HG03175 (cell line): ENCODE measurements around the gene SUPT3H.
"Not testable (repeated sequence)": the region's sequence is repeated elsewhere in the genome, so short reads cannot be mapped to it uniquely, and the experiment has no call there.

Experiments used
- ATAC-seq: cut with Tn5 transposase; IDR thresholded peaks from one replicate; pipeline ENCODE4 v1.9.1; 2021; ENCODE audit warnings: mild to moderate bottlenecking, moderate library complexity; ENCODE audit not compliant: unreplicated experiment

The SUPT3H gene

DNA sequence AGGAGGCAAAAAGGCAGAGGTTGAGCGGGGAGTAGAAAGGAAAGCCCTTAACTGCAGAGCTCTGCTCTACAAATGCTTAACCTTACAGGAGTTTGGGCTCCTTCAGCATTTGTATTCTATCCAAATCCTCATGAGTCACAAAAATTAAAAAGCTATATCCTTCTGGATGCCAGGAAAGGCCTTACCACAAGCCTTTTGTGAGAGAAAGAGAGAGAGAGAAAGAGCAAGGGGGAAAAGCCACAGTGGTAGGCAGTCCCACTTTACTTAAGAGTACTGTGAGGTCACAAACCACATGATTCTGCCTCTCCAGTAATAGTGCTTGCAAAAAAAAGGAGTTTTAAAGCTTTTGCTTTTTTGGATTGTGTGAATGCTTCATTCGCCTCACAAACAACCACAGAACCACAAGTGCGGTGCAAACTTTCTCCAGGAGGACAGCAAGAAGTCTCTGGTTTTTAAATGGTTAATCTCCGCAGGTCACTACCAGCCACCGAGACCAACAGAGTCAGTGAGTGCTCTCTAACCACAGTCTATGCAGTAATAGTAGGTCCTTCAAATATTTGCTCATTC lies 49.7 kb downstream of the SUPT3H start, which contains the start of gene RUNX2:
Gene RUNX2 (plus strand): TSS at position 375 of the 567 bp plus-strand sequence. CDS start 397 bp downstream, outside the sequence.
- no peak for ATAC-seq

DNA sequence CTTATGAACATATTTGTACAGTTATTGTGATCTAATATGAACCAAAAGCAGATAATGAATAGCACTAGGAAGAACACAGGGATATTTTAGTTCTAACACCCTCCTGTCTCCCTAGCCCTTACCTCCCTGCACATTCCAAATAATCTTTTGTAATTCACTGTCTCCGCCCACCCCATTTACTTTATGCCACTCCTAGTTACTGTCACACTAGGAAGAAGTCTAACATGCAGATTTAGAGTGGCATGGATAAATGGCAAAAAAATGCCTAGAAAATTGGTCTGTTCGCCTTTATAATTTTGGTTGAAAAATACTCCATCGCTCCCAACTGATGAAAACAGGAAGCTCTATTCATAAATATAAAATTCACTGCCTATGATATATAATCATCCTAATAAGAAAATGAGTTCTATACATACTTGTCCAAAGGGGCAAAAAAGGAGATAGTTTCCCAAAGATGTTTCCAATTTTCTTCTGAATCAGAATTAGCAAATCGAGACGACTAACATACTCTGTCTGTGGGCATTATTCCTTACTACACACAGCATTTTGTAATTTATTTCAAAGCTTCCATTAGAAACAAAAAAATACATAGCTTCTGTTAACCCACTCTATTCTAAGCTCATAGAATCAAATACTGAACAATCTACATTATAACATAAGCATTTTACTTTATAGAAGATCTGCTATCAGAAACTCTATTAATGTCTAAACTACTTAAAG lies 50.9 kb downstream of the SUPT3H start:
- ATAC-seq, result no peak

DNA sequence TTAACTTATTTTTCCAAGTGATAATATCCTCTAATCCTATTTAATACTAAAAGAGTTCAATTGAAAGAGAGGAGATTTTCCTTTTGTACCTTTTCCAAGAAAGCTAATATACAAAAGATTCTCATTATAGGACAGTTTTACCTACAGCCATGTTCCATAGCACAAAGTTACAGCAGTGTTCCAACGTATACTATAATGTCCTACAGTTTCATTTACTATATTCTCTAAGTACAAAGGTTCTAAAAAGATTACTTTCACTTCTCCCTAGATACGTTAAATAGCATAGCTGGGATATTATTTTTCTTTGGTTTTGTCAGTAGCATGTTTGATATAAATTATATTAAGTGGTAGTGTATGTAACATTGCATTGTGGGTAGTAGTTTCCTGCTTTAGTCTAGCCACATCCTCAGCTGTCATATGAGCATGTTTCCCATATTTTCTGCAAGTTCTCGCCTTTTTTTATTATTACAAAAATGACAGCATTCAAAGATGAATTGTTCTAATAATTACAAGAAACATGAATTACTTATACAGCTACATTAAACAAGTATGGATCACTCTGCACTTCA lies 54.0 kb downstream of the SUPT3H start:
- ATAC-seq, result no peak

DNA sequence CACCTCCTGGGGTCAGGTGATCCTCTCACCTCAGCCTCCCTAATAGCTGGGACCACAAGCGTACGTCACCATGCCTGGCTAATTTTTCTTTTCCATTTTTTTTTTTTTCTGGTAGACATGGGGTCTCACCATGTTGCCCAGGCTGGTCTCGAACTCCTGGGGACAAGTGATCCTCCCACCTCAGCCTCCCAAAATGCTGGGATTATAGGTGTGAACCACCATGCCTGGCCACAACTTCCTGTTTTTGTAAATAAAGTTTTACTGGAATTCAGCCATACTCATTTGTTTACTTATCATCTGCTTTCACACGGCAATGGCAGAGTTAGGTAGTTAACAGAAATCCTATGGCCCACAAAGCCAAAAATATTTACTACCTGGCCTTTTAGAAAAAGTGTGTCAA lies 57.4 kb downstream of the SUPT3H start:
- ATAC-seq, result no peak

DNA sequence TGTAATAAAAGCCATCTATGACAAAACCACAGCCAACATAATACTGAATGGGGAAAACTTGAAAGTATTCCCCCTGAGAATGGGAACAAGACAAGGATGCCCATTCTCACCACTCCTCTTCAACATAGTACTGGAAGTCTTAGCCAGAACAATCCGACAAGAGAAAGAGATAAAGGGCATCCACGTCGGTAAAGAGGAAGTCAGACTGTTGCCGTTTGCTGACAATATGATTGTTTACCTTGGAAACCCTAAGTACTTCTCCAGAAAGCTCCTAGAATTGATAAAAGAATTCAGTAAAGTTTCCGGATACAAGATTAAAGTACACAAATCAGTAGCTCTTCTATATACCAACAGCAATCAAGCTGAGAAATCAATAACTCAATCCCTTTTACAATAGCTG lies 63.6 kb downstream of the SUPT3H start:
- ATAC-seq, result no peak

DNA sequence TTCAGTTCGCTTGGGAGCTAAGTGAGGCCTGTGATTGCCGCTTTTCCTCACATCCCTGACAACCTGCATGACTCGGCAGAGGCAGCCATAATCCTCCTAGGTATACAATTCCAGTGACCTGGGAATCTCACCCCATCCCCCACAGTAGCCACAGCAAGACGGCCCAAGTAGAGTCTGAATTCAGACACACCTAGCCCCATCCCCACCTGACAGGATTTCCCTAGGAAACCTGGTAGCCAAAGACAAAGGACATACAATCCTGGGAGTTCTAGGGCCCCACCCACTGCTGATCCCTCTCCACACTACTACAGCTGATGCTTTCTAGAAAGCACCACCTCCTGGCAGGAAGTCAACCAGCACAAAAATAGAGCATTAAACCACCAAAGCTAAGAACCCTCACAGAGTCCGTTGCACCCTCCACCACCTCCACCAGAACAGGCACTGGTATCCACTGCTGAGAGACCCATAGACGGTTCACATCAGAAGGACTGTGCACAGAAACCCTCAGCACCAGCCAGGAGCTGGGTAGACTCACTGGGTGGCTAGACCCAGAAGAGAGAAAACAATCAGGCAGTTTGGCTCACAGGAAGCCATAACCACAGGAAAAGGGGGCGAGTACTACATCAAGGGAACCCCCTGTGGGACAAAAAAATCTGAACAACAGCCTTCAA lies 67.5 kb downstream of the SUPT3H start:
- no peak for ATAC-seq

DNA sequence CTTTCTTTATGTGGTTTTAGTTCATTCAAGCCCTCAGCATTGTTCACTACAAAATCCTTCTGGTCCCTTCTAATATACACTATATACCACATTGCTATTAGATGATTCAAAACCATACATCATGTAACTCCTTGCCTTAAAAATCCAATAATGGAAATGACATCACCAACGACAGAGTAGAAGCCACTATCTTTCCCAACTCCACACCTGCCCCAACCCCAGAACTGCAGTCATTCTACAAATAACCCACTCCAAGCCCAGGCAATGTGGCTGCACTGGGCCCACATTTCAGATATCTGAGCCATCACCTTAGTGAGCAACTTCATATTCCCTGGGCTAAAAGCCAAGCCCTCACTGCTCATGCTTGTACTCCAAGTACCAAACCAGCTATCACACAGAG lies 72.2 kb downstream of the SUPT3H start:
- no peak for ATAC-seq

DNA sequence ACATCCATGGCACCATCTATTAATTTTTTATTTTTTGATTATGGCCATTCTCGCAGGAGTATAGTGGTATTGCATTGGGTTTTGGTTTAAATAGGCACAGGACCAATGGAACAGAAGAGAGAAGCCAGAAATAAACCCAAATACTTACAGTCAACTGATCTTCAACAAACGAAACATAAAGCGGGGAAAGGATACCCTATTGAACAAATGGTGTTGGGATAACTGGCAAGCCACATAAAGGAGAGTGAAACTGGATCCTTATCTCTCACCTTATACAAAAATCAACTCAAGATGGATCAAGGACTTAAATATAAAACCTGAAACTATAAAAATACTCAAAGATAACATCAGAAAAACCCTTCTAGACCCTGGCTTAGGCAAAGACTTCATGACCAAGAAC lies 74.9 kb downstream of the SUPT3H start:
- no peak for ATAC-seq

DNA sequence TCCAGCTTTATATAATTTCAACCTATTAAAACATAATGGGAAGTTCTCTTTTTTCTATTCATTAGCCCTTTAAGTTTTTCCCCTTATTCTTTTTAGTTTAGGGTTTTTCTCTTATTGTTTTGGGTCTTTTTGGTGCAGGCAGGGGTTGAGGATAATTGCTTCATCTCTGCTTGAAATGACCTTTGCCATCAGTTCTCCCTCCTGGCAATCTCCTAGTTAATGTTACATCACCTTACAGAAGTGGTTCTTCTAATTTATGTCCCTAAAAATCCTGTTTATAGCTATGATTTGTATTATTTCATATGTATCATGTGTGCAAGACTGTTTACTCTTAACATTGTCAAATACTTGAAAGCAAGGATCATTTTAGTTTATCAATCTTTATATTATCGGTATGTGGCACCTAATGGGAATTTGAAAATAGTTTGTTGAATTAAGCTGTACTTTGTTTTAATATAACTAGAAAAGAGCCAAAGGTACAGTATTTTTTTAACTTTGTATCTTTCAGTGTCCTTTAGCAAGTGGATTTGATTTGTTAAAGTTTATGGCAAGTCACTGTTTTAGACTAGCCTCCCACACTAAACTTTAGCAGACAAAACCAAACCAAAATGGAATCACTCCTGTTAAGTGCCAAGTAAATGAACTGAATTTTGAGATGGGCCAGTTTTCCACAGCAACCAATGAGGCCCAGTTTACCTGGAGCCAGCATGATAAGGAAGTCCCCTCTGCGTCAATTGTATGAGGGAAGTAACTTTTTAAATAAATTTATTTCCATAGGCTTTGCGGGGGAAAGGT lies 76.2 kb downstream of the SUPT3H start:
- ATAC-seq, result no peak

DNA sequence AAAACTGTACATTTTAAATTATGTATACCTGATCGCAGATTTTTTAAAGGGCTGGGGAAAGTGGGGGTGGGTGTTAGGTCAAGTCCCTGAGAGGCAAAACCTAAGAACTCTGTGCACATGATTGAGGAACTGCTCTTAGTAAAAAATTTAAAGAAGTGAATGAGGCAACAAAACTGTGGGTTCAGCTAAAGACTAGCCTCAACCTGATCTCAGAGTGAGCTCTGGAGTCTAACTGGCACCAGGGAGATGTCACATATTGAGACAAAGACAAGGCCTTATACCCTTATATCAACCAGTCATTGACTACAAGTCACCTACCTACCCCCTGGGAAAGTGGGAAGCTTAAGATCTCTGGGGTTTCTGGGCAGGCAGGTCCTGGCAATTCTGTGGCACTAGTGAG lies 77.0 kb downstream of the SUPT3H start:
- no peak for ATAC-seq

DNA sequence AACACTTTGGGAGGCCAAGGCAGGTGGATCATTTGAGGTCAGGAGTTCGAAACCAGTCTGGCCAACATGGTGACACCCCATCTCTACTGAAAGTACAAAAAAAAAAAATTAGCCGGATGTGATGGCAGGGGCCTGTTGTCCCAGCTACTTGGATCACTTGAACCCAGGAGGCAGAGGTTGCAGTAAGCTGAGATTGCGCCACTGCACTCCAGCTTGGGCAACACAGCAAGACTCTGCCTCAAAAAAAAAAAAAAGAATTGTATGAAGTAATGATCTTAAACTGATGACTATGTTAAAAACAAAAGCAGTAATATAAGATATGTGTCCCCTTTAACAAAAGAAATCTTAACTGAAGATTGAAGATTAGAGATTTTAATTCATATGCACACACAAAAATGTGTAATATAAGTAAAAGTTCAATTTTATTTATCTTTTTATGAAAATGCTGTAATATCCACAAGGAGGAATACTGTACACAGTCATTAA lies 78.6 kb downstream of the SUPT3H start:
- ATAC-seq, result no peak

DNA sequence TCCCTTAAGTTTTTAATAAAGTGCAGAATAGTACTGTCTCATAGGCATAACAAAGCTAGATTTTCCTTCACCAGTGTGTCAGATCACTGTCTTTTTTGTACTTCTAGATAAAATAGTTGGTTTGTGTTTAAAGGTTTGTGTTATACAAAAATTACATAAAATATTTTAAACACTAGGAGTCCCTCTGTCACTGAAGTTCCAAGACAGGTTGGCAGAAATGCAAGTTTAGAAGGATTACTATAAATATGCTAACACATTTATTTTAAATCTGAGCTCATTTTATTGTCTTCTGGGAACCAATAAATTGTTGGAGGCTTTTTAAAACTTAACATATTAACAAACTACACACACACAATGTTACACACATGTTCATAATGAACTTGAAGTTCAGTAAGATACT lies 80.4 kb downstream of the SUPT3H start:
- no peak for ATAC-seq

DNA sequence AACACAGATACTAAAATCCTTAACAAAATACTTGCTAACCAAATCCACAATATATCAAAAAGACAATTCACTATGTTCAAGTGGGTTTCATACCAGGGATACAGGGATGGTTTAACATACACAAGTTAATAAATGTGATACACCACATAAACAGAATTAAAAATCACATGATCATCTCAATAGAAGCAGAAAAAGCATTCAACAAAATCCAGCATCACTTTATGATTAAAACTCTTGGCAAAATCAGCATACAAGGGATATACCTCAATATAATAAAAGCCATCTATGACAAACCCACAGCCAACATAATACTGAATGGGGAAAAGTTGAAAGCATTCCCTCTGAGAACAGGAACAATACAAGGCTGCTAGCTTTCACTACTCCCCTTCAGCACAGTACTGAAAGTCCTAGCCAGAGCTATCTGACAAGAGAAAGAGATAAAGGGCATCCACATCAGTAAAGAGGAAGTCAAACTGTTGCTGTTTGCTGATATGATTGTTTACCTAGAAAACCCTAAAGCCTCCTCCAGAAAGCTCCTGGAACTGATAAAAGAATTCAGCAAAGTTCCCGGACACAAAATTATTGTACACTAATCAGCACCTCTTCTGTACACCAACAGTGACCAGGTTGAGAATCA lies 83.6 kb downstream of the SUPT3H start:
- ATAC-seq, result not testable (repeated sequence)

DNA sequence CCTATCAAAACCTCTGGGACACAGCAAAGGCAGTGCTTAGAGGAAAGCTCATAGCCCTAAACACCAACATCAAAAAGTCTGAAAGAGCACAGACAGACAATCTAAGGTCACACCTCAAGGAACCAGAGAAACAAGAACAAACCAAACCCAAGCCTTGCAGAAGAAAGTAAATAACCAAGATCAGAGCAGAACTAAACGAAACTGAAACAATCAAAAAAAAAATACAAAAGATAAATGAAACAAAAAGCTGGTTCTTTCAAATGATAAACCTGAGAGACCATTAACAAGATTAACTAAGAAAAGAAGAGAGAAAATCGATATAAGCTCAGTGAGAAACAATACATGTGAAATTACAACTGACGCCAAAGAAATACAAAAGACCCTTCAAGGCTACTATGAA lies 84.4 kb downstream of the SUPT3H start:
- ATAC-seq, result no peak

DNA sequence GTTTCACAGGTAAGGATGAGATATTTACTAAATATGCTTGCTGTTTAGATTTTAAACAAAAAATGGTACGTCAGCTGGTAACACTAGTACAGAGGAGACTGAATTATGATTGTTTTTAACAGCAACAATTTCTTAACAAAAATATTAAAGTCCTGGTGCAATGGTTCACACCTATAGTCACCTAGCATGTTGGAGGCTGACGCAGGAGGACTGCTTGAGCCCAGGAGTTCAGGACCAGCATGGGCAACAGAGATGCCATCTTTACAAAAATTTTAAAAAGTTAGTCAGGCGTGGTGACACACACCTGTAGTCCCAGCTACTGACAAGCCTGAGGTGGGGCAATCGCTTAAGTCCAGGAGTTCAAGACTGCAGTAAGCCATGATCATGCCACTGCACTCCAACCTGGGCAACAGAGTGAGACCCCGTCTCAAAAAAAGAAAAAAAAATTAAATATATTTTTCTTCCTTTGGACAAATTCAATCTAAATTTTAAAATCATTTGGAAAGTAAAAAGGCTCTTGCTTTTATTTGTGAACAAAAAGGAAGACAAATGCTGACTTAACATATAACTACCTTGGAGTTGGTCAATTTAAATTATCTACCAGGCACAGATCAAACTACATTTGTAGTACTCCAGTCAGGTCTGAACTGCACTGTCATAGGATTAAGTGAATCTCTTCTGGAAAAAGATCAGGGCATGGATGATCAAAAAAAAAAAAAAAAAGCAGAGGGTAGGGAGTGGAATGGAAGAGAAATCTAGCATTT lies 87.8 kb downstream of the SUPT3H start:
- ATAC-seq, result no peak

DNA sequence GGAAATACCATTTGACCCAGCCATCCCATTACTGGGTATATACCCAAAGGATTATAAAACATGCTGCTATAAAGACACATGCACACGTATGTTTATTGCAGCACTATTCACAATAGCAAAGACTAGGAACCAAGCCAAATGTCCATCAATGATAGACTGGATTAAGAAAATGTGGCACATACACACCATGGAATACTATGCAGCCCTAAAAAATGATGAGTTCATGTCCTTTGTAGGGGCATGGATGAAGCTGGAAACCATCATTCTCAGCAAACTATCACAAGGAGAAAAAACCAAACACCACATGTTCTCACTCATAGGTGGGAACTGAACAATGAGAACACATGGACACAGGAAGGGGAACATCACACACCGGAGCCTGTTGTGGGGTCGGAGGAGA lies 91.0 kb downstream of the SUPT3H start:
- not testable (repeated sequence) for ATAC-seq

DNA sequence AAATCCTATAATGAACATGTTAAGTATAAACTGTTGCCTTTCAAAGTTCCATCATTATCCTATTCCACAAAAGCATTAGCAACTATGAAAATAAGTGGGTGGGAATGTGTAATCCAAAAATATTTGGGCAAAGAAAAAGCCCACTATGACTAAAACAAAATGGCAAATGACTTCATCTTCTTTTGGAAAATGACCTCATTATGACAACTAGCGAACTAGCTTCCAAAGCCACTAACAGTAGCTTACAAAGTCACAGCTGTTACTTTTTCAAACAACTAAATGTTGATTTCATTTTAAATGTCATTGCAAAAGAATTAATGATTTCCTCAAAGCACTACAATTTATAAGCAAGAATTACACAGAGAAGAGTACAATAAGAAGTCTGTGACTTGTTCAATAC lies 99.4 kb downstream of the SUPT3H start:
- no peak for ATAC-seq

DNA sequence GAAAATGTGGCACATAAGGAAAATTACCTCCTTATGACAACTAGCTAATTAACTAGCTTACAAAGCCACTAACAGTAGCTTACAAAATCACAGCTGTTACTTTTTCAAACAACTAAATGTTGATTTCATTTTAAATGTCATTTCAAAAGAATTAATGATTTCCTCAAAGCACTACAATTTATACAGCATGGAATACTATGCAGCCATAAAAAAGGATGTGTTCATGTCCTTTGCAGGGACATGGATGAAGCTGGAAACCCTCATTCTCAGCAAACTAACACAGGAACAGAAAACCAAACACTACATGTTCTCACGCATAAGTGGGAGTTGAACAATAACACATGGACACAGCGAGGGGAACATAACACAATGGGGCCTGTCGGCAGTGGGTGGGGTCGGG lies 100.0 kb downstream of the SUPT3H start:
- ATAC-seq, result not testable (repeated sequence)

DNA sequence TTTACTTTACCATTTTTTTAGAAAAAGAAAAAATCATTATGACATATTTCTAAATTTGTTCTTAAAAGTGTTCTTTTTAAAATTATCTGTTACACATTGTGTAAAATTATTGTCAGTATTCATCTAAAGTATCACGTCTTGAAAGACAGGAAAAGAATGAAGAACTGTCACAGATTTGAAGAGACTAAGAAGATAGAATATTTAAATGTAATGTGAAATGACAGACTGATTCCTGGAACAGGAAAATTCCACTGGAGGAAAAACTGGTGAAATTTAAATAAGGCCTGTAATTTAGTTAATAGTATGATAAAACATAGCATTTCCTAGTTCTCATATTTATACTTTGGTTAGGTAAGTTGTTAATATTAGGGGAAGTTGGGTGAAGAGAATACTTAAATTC lies 102.4 kb downstream of the SUPT3H start:
- no peak for ATAC-seq

DNA sequence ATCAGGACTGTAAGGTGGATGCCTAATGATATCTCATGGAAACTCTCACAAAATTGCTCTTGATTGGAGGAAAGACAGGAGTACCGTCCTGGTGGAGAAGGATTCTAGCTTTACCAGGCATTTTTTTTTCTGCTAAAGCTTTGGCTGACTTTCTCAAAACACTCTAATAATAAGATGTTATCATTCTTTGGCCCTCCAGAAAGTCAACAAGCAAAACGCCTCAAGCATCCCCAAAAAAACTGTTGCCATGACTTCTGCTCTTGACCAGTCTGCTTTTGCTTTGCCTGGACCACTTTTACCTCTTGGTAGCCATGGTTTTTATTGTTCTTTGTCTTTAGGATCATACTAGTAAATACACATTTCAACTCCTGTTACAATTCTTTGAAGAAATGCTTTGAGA lies 105.1 kb downstream of the SUPT3H start:
- ATAC-seq, result no peak
